GM12878 (cell line): ENCODE data around the gene CYP27A1. TPM values are rescaled to one million over a fixed set of nuclear protein-coding genes. Genes with fewer than 3 reads are reported as not detected.

ENCODE experiments used
- KLF5 ChIP-seq: fragments of 450-650 bp; IDR thresholded peaks from 2 replicates; pipeline ENCODE4 v1.6.1; 2014; ENCODE audit warnings: mild to moderate bottlenecking; ENCODE audit not compliant: partially characterized antibody
- MYC ChIP-seq: IDR thresholded peaks from 2 replicates; pipeline ENCODE4 v1.6.1; 2011; ENCODE audit warnings: mild to moderate bottlenecking, low read length, moderate library complexity, inconsistent platforms; ENCODE audit not compliant: insufficient read depth, insufficient replicate concordance, insufficient read length, severe bottlenecking
- polyA plus RNA-seq, 11 experiments: library from polyadenylated mRNA; depleted of rRNA in 4 of 11; unstranded in 6 of 11; stranded (reverse) in 5 of 11; fragments of >200 nt; fragmentation: Nextera tagmentation in 4 of 11; fragmentation: Illumina TruSeq in 1 of 11; extraction: Ambion mirVana in 4 of 11; extraction: Trizol in 1 of 11; gene quantifications; 1 replicate in 1 of 11; 2 replicates in 10 of 11; pipeline versions ENCODE4 v1.2.1 to v1.2.3, GENCODE V29; 2011 to 2016; ENCODE audit warnings: inconsistent platforms in 2 of 11, missing spikeins in 2 of 11, low read depth in 1 of 11
- total RNA-seq, 4 experiments: library from RNA; depleted of rRNA in 3 of 4; stranded (reverse); fragments of >200 nt in 3 of 4; fragmentation: Illumina TruSeq in 1 of 4; extraction: Trizol in 1 of 4; gene quantifications; 2 replicates each; pipeline versions ENCODE4 v1.2.1 to v1.2.3, GENCODE V29; 2013 to 2021
- TF ChIP-seq, protein P1 (sequence below): fragments of 450-650 bp; IDR thresholded peaks from 2 replicates; pipeline ENCODE4 v1.6.1; 2018; ENCODE audit warnings: borderline replicate concordance, mild to moderate bottlenecking; ENCODE audit not compliant: partially characterized antibody
- TF ChIP-seq, protein P2 (sequence below): fragments of 450-650 bp; IDR thresholded peaks from 2 replicates; pipeline ENCODE4 v1.6.1; 2017; ENCODE audit warnings: mild to moderate bottlenecking, moderate library complexity
- TF ChIP-seq, protein P3 (sequence below): fragments of 450-650 bp; IDR thresholded peaks from 2 replicates; pipeline ENCODE4 v1.6.1; 2017; ENCODE audit warnings: antibody characterized with exemption, mild to moderate bottlenecking, moderate library complexity
- TF ChIP-seq, protein P4 (sequence below): fragments of 150-350 bp; IDR thresholded peaks from 2 replicates; pipeline ENCODE4 v1.6.1; 2014; ENCODE audit warnings: mild to moderate bottlenecking, low read depth, low read length
- TF ChIP-seq, protein P5 (sequence below): fragments of 450-650 bp; formaldehyde crosslinking; IDR thresholded peaks from 2 replicates; pipeline ENCODE4 v1.4.0; 2022; ENCODE audit warnings: mild to moderate bottlenecking, moderate library complexity

CYP27A1 gene
- total and polyA plus RNA-seq, 10 of the 15 experiments (the other 5 are each of a cell fraction or from before 2014, with no cell fraction given) = 0.11 to 0.72 (median 0.18) TPM; not detected in 2

DNA sequence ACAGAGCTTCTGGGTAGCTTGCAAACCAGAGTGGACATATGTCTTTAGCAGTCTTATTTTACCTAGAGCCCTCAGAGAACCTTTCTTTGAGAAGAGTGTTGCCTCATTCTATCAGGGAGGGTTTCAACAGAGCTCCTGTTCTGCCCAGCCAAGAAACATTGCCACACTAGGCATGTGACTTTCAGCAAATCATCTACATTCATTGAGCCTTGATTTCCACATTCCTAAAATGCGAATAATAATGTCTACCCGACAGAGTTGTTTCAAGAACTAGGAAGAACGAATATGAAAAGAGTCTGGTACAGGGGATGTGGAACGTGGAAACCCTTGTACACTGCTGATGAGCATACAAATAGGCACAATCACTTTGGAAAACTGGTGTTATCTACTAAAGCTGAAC lies 57.5 kb downstream of the CYP27A1 start (continued):
- TF ChIP-seq, protein P1, sequence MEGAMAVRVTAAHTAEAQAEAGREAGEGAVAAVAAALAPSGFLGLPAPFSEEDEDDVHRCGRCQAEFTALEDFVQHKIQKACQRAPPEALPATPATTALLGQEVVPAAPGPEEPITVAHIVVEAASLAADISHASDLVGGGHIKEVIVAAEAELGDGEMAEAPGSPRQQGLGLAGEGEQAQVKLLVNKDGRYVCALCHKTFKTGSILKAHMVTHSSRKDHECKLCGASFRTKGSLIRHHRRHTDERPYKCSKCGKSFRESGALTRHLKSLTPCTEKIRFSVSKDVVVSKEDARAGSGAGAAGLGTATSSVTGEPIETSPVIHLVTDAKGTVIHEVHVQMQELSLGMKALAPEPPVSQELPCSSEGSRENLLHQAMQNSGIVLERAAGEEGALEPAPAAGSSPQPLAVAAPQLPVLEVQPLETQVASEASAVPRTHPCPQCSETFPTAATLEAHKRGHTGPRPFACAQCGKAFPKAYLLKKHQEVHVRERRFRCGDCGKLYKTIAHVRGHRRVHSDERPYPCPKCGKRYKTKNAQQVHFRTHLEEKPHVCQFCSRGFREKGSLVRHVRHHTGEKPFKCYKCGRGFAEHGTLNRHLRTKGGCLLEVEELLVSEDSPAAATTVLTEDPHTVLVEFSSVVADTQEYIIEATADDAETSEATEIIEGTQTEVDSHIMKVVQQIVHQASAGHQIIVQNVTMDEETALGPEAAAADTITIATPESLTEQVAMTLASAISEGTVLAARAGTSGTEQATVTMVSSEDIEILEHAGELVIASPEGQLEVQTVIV = no peak
- TF ChIP-seq, protein P2, sequence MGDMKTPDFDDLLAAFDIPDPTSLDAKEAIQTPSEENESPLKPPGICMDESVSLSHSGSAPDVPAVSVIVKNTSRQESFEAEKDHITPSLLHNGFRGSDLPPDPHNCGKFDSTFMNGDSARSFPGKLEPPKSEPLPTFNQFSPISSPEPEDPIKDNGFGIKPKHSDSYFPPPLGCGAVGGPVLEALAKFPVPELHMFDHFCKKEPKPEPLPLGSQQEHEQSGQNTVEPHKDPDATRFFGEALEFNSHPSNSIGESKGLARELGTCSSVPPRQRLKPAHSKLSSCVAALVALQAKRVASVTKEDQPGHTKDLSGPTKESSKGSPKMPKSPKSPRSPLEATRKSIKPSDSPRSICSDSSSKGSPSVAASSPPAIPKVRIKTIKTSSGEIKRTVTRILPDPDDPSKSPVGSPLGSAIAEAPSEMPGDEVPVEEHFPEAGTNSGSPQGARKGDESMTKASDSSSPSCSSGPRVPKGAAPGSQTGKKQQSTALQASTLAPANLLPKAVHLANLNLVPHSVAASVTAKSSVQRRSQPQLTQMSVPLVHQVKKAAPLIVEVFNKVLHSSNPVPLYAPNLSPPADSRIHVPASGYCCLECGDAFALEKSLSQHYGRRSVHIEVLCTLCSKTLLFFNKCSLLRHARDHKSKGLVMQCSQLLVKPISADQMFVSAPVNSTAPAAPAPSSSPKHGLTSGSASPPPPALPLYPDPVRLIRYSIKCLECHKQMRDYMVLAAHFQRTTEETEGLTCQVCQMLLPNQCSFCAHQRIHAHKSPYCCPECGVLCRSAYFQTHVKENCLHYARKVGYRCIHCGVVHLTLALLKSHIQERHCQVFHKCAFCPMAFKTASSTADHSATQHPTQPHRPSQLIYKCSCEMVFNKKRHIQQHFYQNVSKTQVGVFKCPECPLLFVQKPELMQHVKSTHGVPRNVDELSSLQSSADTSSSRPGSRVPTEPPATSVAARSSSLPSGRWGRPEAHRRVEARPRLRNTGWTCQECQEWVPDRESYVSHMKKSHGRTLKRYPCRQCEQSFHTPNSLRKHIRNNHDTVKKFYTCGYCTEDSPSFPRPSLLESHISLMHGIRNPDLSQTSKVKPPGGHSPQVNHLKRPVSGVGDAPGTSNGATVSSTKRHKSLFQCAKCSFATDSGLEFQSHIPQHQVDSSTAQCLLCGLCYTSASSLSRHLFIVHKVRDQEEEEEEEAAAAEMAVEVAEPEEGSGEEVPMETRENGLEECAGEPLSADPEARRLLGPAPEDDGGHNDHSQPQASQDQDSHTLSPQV = no peak
- TF ChIP-seq, protein P3, sequence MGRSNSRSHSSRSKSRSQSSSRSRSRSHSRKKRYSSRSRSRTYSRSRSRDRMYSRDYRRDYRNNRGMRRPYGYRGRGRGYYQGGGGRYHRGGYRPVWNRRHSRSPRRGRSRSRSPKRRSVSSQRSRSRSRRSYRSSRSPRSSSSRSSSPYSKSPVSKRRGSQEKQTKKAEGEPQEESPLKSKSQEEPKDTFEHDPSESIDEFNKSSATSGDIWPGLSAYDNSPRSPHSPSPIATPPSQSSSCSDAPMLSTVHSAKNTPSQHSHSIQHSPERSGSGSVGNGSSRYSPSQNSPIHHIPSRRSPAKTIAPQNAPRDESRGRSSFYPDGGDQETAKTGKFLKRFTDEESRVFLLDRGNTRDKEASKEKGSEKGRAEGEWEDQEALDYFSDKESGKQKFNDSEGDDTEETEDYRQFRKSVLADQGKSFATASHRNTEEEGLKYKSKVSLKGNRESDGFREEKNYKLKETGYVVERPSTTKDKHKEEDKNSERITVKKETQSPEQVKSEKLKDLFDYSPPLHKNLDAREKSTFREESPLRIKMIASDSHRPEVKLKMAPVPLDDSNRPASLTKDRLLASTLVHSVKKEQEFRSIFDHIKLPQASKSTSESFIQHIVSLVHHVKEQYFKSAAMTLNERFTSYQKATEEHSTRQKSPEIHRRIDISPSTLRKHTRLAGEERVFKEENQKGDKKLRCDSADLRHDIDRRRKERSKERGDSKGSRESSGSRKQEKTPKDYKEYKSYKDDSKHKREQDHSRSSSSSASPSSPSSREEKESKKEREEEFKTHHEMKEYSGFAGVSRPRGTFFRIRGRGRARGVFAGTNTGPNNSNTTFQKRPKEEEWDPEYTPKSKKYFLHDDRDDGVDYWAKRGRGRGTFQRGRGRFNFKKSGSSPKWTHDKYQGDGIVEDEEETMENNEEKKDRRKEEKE = no peak
- TF ChIP-seq MYC (no peak), KLF5 (no peak)
- TF ChIP-seq, protein P4, sequence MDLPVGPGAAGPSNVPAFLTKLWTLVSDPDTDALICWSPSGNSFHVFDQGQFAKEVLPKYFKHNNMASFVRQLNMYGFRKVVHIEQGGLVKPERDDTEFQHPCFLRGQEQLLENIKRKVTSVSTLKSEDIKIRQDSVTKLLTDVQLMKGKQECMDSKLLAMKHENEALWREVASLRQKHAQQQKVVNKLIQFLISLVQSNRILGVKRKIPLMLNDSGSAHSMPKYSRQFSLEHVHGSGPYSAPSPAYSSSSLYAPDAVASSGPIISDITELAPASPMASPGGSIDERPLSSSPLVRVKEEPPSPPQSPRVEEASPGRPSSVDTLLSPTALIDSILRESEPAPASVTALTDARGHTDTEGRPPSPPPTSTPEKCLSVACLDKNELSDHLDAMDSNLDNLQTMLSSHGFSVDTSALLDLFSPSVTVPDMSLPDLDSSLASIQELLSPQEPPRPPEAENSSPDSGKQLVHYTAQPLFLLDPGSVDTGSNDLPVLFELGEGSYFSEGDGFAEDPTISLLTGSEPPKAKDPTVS = no peak
- TF ChIP-seq, protein P5, sequence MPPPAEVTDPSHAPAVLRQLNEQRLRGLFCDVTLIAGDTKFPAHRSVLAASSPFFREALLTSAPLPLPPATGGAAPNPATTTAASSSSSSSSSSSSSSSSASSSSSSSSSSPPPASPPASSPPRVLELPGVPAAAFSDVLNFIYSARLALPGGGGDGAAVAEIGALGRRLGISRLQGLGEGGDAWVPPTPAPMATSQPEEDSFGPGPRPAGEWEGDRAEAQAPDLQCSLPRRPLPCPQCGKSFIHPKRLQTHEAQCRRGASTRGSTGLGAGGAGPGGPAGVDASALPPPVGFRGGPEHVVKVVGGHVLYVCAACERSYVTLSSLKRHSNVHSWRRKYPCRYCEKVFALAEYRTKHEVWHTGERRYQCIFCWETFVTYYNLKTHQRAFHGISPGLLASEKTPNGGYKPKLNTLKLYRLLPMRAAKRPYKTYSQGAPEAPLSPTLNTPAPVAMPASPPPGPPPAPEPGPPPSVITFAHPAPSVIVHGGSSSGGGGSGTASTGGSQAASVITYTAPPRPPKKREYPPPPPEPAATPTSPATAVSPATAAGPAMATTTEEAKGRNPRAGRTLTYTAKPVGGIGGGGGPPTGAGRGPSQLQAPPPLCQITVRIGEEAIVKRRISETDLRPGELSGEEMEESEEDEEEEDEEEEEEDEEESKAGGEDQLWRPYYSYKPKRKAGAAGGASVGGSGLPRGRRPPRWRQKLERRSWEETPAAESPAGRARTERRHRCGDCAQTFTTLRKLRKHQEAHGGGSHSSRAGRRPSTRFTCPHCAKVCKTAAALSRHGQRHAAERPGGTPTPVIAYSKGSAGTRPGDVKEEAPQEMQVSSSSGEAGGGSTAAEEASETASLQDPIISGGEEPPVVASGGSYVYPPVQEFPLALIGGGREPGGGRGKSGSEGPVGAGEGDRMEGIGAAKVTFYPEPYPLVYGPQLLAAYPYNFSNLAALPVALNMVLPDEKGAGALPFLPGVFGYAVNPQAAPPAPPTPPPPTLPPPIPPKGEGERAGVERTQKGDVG (CRISPR knock-in tag) = no peak
